ENCODE measurements around the gene EME1. TPM values are rescaled to one million over a fixed set of nuclear protein-coding genes. Genes with fewer than 3 reads are reported as not detected.

EME1 gene
- total and polyA plus RNA-seq, 2 of the 8 experiments (the other 6 are each of a cell fraction or from before 2014, with no cell fraction given): 13.9 to 16.3 TPM

DNA sequence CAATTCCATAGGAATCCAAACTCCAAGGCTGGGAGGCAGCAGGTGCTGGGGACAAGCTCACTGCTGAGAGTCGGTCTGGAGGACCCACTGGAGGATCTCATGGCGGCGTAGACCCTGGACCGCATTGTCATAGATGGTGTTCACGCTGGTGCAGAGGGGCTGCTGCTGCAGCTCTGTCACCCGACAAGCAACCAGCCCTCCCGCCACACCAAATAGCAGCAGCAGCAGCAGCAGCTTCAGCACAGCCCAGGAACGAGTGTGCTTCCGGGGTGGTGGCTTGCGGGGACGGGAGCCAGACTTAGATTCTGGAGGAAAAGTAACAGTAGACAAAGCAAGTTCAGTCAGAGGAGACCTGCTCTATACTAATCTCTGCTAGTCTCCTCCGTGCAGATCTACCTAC is 9.9 kb downstream of the EME1 start:
- Histone ChIP-seq H3K79me1 (ENCODE audit: low read depth, low read length) (no peaks in the 10 kb centered on the region), H3K4ac (replicated peaks; ENCODE audit: insufficient read length, low read depth, low read length) (no peak overlapping the region), H3K4me3 (ENCODE audit: extremely low read depth in 1 of 4, insufficient read depth in 2 of 4, low read depth in 3 of 4, low read length in 4 of 4) (no peak overlapping the region), H4K20me1 (replicated peaks in 1 of 2; ENCODE audit: control insufficient read depth in 1 of 2, insufficient read depth in 2 of 2, low read length in 2 of 2) (peaks cover 0 to 2% of the 10 kb centered on the region in 2 experiments), H3K4me1 (replicated peaks in 1 of 4; ENCODE audit: control insufficient read depth in 3 of 4, insufficient read depth in 4 of 4, low read length in 3 of 4) (no peaks in the 10 kb centered on the region), H2AFZ (ENCODE audit: low read length) (no peak overlapping the region), H2BK120ac (replicated peaks; ENCODE audit: low read depth, low read length) (no peak overlapping the region), H3K36me3 (ENCODE audit: control insufficient read depth in 2 of 4, insufficient read depth in 4 of 4, low read length in 3 of 4) (peaks cover 31 to 85% (median 62%) of the 10 kb centered on the region in 4 experiments), H3K56ac (replicated peaks; ENCODE audit: insufficient read length, low read depth, low read length) (no peak overlapping the region), H3K79me2 (ENCODE audit: control insufficient read depth in 1 of 2, insufficient read depth in 2 of 2, low read length in 2 of 2) (no peaks in the 10 kb centered on the region), H3K27ac (ENCODE audit: low read depth, low read length) (no peak overlapping the region), H3K27me3 (replicated peaks in 1 of 4; ENCODE audit: control insufficient read depth in 3 of 4, extremely low read depth in 1 of 4, insufficient read depth in 3 of 4, low read length in 3 of 4) (no peaks in the 10 kb centered on the region), H4K8ac (ENCODE audit: extremely low read depth, insufficient read depth, low read length) (no peak overlapping the region), H3K14ac (ENCODE audit: insufficient read length) (no peak overlapping the region), H3K9me3 (ENCODE audit: insufficient read depth in 2 of 2, low read depth in 1 of 2, low read length in 1 of 2) (no peaks in the 10 kb centered on the region), H3K4me2 (ENCODE audit: insufficient read depth in 1 of 2, low read depth in 2 of 2, low read length in 2 of 2) (no peak overlapping the region), H2BK20ac (ENCODE audit: low read length) (no peak overlapping the region), H3K9ac (replicated peaks in 1 of 4; ENCODE audit: extremely low read depth in 1 of 4, low read depth in 3 of 4, low read length in 3 of 4) (no peak overlapping the region), H2BK5ac (ENCODE audit: low read depth, low read length) (no peak overlapping the region), H4K5ac (ENCODE audit: insufficient read length, low read depth, low read length) (no peak overlapping the region), H3K23me2 (ENCODE audit: low read depth, low read length) (no peaks in the 10 kb centered on the region), H2AK5ac (ENCODE audit: low read depth, low read length) (no peak overlapping the region), H2BK12ac (ENCODE audit: low read depth, low read length) (no peak overlapping the region), H3K18ac (ENCODE audit: extremely low read depth, low read length) (no peak overlapping the region), H4K91ac (replicated peaks; ENCODE audit: insufficient read length, low read length) (no peak overlapping the region), H2BK15ac (ENCODE audit: low read length) (no peak overlapping the region), H3K23ac (ENCODE audit: insufficient read length) (no peak overlapping the region)
- no peak for DNase-seq (ENCODE audit: low read depth in 1 of 2, low spot score in 2 of 2)
- ChIA-PET CTCF (ENCODE audit: partially characterized antibody) (interaction anchor here (4.3 to 7.0 kb wide), 3 partner anchors 8 to 19 kb away, joined by 29 to 51 read pairs (median 30); partner anchors contain the start of gene LRRC59), POLR2A (ENCODE audit: partially characterized antibody) (interaction anchor here (1.1 to 27.4 kb wide), 3 partner anchors 10 to 16 kb away, joined by 5 to 313 read pairs (median 23); partner anchors contain the start of genes EME1, LRRC59 and MRPL27)
- FAIRE-seq: no peak
- 93% methylated on average over 12 of the region's 12 CpGs; no CpG with 5 or more reads in 1 of the 2 experiments for WGBS, 2 experiments (ENCODE audit: extremely low coverage in 1 of 2, insufficient coverage in 1 of 2, insufficient read length in 1 of 2, insufficient replicate concordance in 2 of 2, low coverage in 1 of 2, low lambda C conversion rate in 2 of 2, missing lambda C conversion rate in 1 of 2)
- TF ChIP-seq JUN (IDR thresholded peaks at IDR 0.05; ENCODE audit: low read depth, low read length): no peak
- TF ChIP-seq, protein P1, sequence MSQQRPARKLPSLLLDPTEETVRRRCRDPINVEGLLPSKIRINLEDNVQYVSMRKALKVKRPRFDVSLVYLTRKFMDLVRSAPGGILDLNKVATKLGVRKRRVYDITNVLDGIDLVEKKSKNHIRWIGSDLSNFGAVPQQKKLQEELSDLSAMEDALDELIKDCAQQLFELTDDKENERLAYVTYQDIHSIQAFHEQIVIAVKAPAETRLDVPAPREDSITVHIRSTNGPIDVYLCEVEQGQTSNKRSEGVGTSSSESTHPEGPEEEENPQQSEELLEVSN (IDR thresholded peaks at IDR 0.05): no peak

Data from H1 (cell line).